A549 treated with Mapracorat at 1 μM for 4 hours (cell line): Measurements from ENCODE around the gene ZBTB40. TPM values are rescaled to one million over a fixed set of nuclear protein-coding genes. Genes with fewer than 3 reads are reported as not detected.

Experiments
- total RNA-seq: library from RNA; stranded (reverse); fragments of 200-300 nt; extraction: Qiagen RNA extraction; gene quantifications from 5 replicates; pipeline ENCODE4 v1.2.3, GENCODE V29; 2022

The ZBTB40 gene, protein sequence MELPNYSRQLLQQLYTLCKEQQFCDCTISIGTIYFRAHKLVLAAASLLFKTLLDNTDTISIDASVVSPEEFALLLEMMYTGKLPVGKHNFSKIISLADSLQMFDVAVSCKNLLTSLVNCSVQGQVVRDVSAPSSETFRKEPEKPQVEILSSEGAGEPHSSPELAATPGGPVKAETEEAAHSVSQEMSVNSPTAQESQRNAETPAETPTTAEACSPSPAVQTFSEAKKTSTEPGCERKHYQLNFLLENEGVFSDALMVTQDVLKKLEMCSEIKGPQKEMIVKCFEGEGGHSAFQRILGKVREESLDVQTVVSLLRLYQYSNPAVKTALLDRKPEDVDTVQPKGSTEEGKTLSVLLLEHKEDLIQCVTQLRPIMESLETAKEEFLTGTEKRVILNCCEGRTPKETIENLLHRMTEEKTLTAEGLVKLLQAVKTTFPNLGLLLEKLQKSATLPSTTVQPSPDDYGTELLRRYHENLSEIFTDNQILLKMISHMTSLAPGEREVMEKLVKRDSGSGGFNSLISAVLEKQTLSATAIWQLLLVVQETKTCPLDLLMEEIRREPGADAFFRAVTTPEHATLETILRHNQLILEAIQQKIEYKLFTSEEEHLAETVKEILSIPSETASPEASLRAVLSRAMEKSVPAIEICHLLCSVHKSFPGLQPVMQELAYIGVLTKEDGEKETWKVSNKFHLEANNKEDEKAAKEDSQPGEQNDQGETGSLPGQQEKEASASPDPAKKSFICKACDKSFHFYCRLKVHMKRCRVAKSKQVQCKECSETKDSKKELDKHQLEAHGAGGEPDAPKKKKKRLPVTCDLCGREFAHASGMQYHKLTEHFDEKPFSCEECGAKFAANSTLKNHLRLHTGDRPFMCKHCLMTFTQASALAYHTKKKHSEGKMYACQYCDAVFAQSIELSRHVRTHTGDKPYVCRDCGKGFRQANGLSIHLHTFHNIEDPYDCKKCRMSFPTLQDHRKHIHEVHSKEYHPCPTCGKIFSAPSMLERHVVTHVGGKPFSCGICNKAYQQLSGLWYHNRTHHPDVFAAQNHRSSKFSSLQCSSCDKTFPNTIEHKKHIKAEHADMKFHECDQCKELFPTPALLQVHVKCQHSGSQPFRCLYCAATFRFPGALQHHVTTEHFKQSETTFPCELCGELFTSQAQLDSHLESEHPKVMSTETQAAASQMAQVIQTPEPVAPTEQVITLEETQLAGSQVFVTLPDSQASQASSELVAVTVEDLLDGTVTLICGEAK
- 4.1 to 5.3 TPM (median 5.1 TPM) in 5 replicates for total RNA-seq

DNA sequence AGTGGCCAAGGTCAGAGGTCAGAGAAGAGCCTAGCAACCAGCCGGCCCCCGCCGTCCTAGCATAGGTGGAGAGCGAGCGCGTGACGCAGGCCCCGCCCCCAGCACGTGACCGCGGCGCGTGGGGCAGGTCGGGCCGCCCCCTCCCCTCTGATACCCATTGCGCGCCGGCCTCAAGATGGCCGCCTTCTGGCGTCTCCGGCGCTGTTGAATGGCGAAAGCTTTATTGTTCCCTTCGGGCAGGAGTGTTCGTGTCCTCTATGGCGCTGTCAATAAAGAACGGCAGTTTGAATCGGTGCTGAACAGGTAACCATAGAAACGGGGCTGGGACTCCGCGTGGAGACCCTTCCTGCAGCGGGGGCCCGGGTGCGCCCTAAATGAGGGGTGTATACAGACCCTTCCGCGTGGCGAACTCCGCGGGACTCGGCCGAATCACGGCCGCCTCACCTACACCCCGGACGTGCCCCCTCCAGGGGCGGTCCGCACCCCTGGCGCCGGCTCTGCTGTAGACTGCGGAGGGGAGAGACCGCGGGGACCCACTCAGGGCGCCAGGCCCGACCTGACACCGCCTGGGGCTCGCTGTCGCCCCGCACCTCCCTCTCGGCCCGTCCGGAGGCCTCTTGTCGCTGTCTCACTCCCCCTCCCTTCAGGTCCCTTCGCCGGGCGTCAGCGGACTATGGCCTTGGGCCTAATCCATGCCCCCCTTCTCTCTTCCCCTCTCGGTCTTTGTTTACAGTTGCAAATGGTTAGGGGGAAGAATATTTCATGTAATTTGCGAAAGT lies at the start of gene ZBTB40:
ZBTB40 (plus strand) TSS at position 150 of the 779 bp plus-strand sequence. CDS start 38,098 bp downstream, outside the sequence.

DNA sequence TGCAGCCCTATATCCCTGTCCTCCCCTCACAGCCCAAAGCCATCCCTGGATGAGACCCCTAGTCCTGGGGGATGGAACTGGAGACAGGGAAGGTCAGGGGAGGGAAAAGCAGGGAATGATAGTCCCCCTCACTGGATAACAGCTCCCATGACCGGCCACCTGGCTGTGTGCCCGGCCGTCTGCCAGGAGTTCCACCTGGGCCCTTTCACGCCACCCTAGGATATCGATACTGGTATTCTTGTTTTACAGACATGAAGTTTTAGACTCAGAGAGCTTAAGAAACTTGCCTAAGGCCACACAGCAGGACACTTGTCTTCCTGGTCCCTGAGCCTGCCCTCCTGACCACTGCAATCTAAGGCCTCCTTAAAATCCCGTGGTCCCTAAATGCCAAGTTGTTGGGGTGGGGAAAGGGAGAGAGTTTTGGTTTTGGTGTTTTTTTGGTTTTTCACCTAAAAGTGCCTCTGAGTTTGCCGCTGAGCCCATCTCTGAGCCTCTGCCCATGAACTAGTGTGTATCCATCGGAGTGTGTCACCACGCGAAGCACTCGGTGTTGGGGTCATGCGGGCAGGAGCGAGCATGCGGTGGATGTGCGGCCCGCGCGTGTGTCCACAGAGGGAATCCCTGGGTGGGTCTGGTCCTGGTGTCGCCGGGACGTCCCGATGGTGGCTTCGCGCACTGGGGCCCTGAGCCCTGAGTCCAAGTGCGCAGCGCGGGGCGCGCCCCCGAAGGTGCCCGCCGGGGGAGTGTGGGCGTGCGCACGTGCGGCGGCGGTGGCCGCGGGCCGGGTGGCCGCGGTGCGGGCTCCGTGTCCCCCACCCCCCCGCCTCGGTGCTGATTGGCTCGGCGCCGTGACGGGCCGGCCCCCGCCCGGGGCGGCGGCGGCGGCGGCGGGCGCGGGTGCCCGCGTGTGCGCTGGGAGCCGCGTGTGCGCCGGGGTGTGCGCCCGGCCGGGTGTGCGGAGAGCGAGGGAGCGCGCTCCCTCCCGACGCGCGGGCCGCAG lies 111.2 kb downstream of the ZBTB40 start, which contains the start of gene EPHA8:
EPHA8 (plus strand) TSS at position 906 of the 1,000 bp plus-strand sequence. CDS start 147 bp downstream, outside the sequence.

Other genes starting within 250 kb of the ZBTB40 start
- gene EPHA8, start 111.6 kb downstream of the ZBTB40 start, total RNA-seq = 0.02 to 0.08 TPM (median 0.02 TPM) in 3 of 5 replicates, not detected in the others
- not detected in 5 replicates for gene C1QA, start 184.8 kb downstream of the ZBTB40 start, total RNA-seq
- not detected in 5 replicates for gene C1QC, start 191.8 kb downstream of the ZBTB40 start, total RNA-seq
- gene C1QB, start 201.4 kb downstream of the ZBTB40 start, total RNA-seq = not detected in 5 replicates